IPS-NIHi7 (cell line): Measurements from ENCODE around the gene RFTN1.
"Not testable (repeated sequence)": the region's sequence is repeated elsewhere in the genome, so short reads cannot be mapped to it uniquely, and the experiment has no call there.

Experiments used
- DNase-seq: peaks from one replicate; pipeline ENCODE4 v3.0.0; 2012; ENCODE audit warnings: mixed read lengths; ENCODE audit errors: extremely low spot score

Gene RFTN1

GRCh38 chr3:16507578-16508242, 5.8 kb downstream of the RFTN1 start:
- DNase-seq, result no peak

GRCh38 chr3:16506884-16507577, 6.5 kb downstream of the RFTN1 start:
- DNase-seq, result no peak

GRCh38 chr3:16506451-16506850, 7.0 kb downstream of the RFTN1 start:
- DNase-seq, result no peak

GRCh38 chr3:16504692-16505091, 8.8 kb downstream of the RFTN1 start:
- DNase-seq, result no peak

- no peak for DNase-seq
Observed at GRCh38 chr3:16504242-16504641, 9.3 kb downstream of the RFTN1 start.

- no peak for DNase-seq
Observed at GRCh38 chr3:16503191-16503776, 10.2 kb downstream of the RFTN1 start.

- no peak for DNase-seq
Observed at GRCh38 chr3:16502347-16502908, 11.1 kb downstream of the RFTN1 start.

- DNase-seq, result no peak
Observed at GRCh38 chr3:16501376-16501775, 12.1 kb downstream of the RFTN1 start.

GRCh38 chr3:16500911-16501310, 12.6 kb downstream of the RFTN1 start:
- no peak for DNase-seq

- no peak for DNase-seq
Observed at GRCh38 chr3:16500093-16500492, 13.4 kb downstream of the RFTN1 start.

- no peak for DNase-seq
Observed at GRCh38 chr3:16499351-16499750, 14.1 kb downstream of the RFTN1 start.

GRCh38 chr3:16498130-16498890, 15.2 kb downstream of the RFTN1 start:
- DNase-seq, result peak; percentile 66

- no peak for DNase-seq
Observed at GRCh38 chr3:16496408-16497222, 16.9 kb downstream of the RFTN1 start.

GRCh38 chr3:16496008-16496407, 17.5 kb downstream of the RFTN1 start:
- DNase-seq, result no peak

- DNase-seq, result no peak
Observed at GRCh38 chr3:16494814-16495431, 18.6 kb downstream of the RFTN1 start.

GRCh38 chr3:16494094-16494493, 19.4 kb downstream of the RFTN1 start:
- no peak for DNase-seq

GRCh38 chr3:16490062-16490619, 23.4 kb downstream of the RFTN1 start:
- no peak for DNase-seq

- DNase-seq, result not testable (repeated sequence)
Observed at GRCh38 chr3:16489326-16490061, 24.0 kb downstream of the RFTN1 start.

- no peak for DNase-seq
Observed at GRCh38 chr3:16488637-16489036, 24.9 kb downstream of the RFTN1 start.
